ENCODE results near the gene PTPN23.

GRCh38 chr3:47406762-47407149 is 25.9 kb downstream of the PTPN23 start:
- TF ChIP-seq CTCF (IDR thresholded peaks at IDR 0.05) (no peak), POLR2A (IDR thresholded peaks at IDR 0.05) (no peak), POLR2AphosphoS5 (IDR thresholded peaks at IDR 0.05) (no peak), EP300 (IDR thresholded peaks at IDR 0.05; ENCODE audit: low read depth) (no peak)
